HG02840 (cell line): ENCODE data around the gene RBM17.
"Not testable (repeated sequence)": the region's sequence is repeated elsewhere in the genome, so short reads cannot be mapped to it uniquely, and the experiment has no call there.

Source experiments
- ATAC-seq: cut with Tn5 transposase; IDR thresholded peaks from one replicate; pipeline ENCODE4 v1.9.1; 2021; ENCODE audit warnings: mild to moderate bottlenecking, moderate library complexity, moderate number of reproducible peaks; ENCODE audit not compliant: unreplicated experiment, low FRiP score

Gene RBM17

GRCh38 chr10:6151087-6151977 is 62.5 kb downstream of the RBM17 start:
- ATAC-seq, result peak; percentile 60

DNA sequence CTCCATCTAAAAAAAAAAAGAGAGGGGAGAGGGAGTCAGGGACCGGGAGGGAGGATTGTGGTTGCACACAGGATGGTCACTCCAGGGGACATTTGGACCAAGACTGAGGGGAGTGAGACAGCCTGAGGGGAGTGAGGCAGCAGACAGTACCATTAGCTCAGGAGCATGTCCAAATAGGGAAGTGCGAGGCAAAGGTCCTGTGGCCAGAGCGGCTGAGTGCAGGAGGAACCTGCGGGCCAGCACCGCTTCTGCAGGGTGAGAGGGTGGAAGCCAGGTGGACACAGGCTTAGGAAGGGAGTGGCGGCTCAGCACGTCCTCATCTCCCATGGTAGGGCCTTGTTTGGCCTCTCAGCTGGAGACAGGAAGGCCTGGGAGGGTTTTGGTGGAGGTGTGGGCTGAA is 65.0 kb downstream of the RBM17 start:
- ATAC-seq, result no peak

DNA sequence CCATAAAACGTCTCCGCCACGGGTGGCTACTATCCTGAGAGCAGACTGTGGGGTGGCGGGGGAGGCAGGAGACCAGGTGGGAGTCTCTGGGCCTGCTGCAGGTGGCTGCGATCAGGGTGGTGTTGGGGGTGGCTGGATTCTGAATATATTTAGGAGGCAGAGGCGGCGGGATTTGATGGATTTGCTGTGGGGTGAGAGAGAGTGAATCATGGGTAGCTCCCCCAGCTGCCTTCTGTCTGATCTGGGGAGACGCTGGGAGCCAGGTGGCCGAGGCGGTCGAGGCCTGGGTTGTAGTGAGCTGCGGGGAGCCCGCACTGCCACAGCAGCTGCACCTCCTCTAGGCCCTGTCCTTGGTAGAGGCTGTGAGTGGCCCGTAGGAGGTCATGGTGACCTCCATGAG is 65.7 kb downstream of the RBM17 start:
- ATAC-seq, result no peak

DNA sequence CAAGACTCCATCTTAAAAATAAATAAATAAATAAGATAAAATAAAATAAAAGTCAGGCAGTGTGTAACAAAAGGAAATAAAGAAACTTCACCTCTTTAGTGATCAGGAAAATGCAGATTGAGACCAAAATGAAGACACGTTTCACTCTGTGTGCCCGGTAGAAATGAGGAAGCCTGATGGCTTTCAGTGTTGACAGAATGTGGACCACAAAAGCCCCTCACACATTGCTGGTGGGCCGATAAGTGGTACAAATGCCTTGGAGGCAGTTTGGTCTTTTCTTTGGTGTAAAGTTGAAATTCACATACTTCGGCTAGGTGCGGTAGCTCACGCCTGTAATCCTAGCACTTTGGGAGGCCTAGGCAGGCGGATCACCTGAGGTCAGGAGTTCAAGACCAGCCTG is 69.4 kb downstream of the RBM17 start:
- no peak for ATAC-seq

DNA sequence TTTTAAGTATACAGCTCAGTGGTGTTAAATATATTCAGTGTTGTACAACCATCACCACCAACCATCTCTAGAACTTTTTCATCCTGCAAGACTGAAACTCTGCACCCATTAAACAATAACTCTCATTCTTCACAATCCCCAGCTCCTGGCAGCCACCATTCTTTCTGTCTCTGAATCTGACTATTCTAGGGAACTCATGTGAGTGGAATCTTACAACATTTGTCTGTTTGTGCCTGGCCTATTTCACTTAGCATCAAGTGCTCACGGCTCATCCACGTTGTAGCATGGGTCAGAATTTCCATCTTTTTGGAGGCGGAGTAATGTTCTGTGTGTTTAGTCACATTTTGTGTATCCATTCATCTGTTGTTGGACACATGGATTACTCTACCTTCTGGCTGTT is 73.1 kb downstream of the RBM17 start:
- ATAC-seq, result no peak

GRCh38 chr10:6162589-6163356 is 73.9 kb downstream of the RBM17 start:
- no peak for ATAC-seq

DNA sequence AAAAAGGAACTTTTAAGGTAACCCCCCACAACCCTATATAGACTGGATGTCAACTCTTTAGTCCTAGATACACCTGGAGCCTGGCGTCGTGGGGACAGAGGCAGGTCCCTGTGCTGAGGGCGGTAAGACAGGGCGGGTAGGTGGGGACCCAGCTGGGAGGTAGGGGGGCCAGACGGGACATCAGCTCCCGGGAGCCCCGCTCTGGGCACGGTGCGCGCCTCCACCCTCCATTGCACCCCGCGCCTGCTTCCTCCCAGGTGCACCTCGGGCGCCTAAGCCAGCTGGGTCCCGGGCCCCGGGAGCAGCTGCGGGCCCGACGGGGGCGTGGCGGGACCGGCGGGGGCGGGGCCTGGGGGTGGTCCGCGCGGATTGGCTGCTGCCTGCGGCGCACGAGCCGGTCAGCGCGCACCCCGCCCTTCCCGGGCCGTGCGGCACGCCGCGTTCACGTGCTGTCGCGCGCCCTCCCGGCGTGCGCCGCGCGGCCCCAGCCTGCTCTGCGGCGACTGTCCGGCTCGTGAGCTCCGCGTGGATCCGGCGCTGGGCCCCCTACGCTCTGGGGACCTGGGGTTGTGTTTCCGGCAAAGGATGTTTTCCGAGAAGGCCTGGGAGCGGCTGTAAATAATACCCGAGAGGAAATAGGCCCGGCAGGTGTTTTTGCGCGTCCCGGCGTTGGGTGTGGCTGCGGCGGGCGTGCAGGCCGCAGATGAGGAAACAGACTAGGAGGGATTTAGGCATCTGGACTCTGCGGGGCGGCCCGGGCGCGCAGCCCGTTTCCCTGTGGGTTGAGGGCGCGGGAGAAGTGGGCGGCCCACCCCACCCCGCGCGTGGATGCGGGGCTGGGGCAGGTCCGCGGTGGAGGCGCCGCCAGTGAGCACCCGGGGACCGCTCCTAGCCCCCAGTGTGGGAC is 74.8 kb downstream of the RBM17 start:
- peak; percentile 92 for ATAC-seq

DNA sequence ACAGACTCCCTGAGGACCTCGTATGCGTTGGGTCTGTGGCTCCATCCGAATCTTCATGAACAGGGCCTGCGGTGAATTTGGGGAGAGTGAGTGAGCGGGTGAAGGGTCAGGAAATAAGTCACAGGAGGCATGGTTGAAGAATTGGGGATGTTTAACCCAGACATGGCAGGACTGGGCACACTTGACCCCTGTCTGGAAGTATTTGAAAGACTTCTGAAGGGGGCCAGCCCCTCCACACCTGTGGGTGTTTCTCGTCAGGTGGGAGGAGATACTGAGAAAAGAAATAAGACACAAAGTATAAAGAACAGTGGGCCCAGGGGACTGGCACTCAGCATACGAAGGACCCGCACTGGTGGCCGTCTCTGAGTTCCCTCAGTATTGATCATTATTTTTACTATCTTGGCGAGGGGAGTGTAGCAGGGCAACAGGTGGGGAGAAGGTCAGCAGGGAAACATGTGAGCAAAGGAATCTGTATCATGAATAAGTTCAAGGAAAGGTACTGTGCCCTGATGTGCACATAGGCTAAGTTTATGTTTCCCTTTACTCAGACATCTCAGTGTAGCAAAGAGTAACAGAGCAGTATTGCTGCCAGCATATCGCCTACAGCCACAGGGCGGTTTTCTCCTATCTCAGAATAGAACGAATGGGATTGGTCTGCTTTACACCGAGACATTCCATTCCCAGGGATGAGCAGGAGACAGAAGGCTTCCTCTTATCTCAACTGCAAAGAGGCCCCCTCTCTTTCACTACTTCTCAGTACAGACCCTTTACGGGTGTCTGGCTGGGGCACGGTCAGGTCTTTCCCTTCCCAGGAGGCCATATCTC is 75.6 kb downstream of the RBM17 start:
- no peak for ATAC-seq

DNA sequence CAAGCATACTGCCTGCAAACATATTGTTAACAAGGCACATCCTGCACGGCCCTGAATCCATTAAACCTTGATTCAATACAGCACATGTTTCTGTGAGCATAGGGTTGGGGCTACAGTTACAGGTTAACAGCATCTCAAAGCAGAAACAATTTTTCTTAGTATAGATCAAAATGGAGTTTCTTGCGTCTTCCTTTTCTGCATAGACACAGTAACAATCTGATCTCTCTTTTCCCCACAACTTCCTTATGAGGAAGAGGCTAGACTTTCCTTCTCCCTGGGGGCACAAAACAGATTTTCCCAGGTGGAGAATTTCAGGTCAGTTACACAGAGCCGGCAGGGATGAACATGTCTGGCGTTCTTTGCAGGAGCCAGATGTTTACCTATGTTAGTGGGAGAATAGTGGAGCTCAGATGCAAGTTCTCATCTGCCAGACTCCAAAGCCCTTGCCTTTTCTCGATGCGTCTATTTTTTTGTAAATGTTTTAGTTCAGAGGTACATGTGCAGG is 76.4 kb downstream of the RBM17 start:
- ATAC-seq, result no peak

- not testable (repeated sequence) for ATAC-seq
Measured at GRCh38 chr10:6165933-6166332, 77.1 kb downstream of the RBM17 start.
